Mesenchymal stem cell (in vitro differentiated cells and primary cell): ENCODE measurements around the gene FMNL3.

Experiments used
- DNase-seq: peaks from one replicate; pipeline ENCODE4 v3.0.0-alpha.2; 2013
- H2AFZ ChIP-seq: one replicate; pipeline ENCODE4 v1.6.1; 2013; ENCODE audit warnings: low read depth, mild to moderate bottlenecking, control low read depth, inconsistent platforms, low read length, moderate library complexity
- H2AK5ac ChIP-seq: 2 replicates; pipeline ENCODE4 v1.6.1; 2013; ENCODE audit warnings: low read length, moderate library complexity, mild to moderate bottlenecking, inconsistent platforms; ENCODE audit not compliant: severe bottlenecking
- H2BK120ac ChIP-seq: one replicate; pipeline ENCODE4 v1.6.1; 2013; ENCODE audit warnings: low read depth, mild to moderate bottlenecking, inconsistent platforms, low read length, moderate library complexity
- H2BK12ac ChIP-seq, 2 experiments: one replicate each; pipeline ENCODE4 v1.6.1; 2013; ENCODE audit warnings: inconsistent platforms in 2 of 2, low read length in 2 of 2, mild to moderate bottlenecking in 2 of 2, moderate library complexity in 2 of 2, control low read depth in 1 of 2
- H2BK15ac ChIP-seq: one replicate; pipeline ENCODE4 v1.6.1; 2013; ENCODE audit warnings: mild to moderate bottlenecking, low read depth, inconsistent platforms; ENCODE audit not compliant: poor library complexity, severe bottlenecking
- H2BK5ac ChIP-seq: 2 replicates; pipeline ENCODE4 v1.6.1; 2013; ENCODE audit warnings: low read depth, mild to moderate bottlenecking, low read length, control low read depth, inconsistent platforms; ENCODE audit not compliant: poor library complexity, severe bottlenecking
- H3K14ac ChIP-seq, 2 experiments: one replicate each; pipeline ENCODE4 v1.6.1; 2013; ENCODE audit warnings: inconsistent platforms in 2 of 2, low read length in 2 of 2, control low read depth in 1 of 2, mild to moderate bottlenecking in 1 of 2, moderate library complexity in 1 of 2
- H3K18ac ChIP-seq, 2 experiments: one replicate each; pipeline ENCODE4 v1.6.1; 2013; ENCODE audit warnings: inconsistent platforms in 2 of 2, low read length in 2 of 2, control low read depth in 1 of 2, low read depth in 1 of 2, mild to moderate bottlenecking in 1 of 2
- H3K23ac ChIP-seq, 2 experiments: one replicate each; pipeline ENCODE4 v1.6.1; 2013; ENCODE audit warnings: inconsistent platforms in 2 of 2, low read length in 2 of 2, mild to moderate bottlenecking in 2 of 2, moderate library complexity in 2 of 2, control low read depth in 1 of 2
- H3K27ac ChIP-seq: 2 replicates; pipeline ENCODE4 v1.5.1; 2013; ENCODE audit warnings: mild to moderate bottlenecking, moderate library complexity, low read length, control low read depth, inconsistent platforms; ENCODE audit not compliant: poor library complexity, severe bottlenecking
- H3K27me3 ChIP-seq, 2 experiments: 2 replicates each; pipeline versions ENCODE4 v1.6.1 to v1.7.0; 2013; ENCODE audit warnings: low read length in 2 of 2, mild to moderate bottlenecking in 2 of 2, moderate library complexity in 2 of 2, control low read depth in 1 of 2, inconsistent platforms in 1 of 2; ENCODE audit not compliant: control insufficient read depth in 1 of 2, insufficient read depth in 1 of 2
- H3K36me3 ChIP-seq, 2 experiments: 2 replicates each; pipeline versions ENCODE4 v1.6.1 to v1.7.0; 2013; ENCODE audit warnings: low read length in 2 of 2, control low read depth in 1 of 2, inconsistent platforms in 1 of 2, low read depth in 1 of 2, mild to moderate bottlenecking in 1 of 2; ENCODE audit not compliant: insufficient read depth in 2 of 2, control insufficient read depth in 1 of 2
- H3K4ac ChIP-seq, 2 experiments: one replicate each; pipeline ENCODE4 v1.6.1; 2013; ENCODE audit warnings: inconsistent platforms in 2 of 2, low read length in 2 of 2, mild to moderate bottlenecking in 2 of 2, moderate library complexity in 2 of 2, control low read depth in 1 of 2, low read depth in 1 of 2
- H3K4me1 ChIP-seq: 2 replicates; pipeline ENCODE4 v1.6.1; 2013; ENCODE audit warnings: low read depth, low read length, control low read depth; ENCODE audit not compliant: control insufficient read depth, insufficient read depth
- H3K4me2 ChIP-seq: 2 replicates; pipeline ENCODE4 v1.6.1; 2013; ENCODE audit warnings: low read length, mild to moderate bottlenecking, inconsistent platforms; ENCODE audit not compliant: poor library complexity, severe bottlenecking
- H3K4me3 ChIP-seq, 2 experiments: 2 replicates each; pipeline versions ENCODE4 v1.5.1 to v1.7.0; 2013; ENCODE audit warnings: low read length in 2 of 2, mild to moderate bottlenecking in 2 of 2, control low read depth in 1 of 2, low read depth in 1 of 2; ENCODE audit not compliant: insufficient read depth in 1 of 2
- H3K79me1 ChIP-seq: replicated peaks from 2 replicates; pipeline ENCODE4 v1.6.1; 2013; ENCODE audit warnings: mild to moderate bottlenecking, control low read depth, low read length, inconsistent platforms; ENCODE audit not compliant: poor library complexity, severe bottlenecking
- H3K9ac ChIP-seq: 2 replicates; pipeline ENCODE4 v1.7.0; 2013; ENCODE audit warnings: mild to moderate bottlenecking, low read length, moderate library complexity
- H3K9me3 ChIP-seq: 2 replicates; pipeline ENCODE4 v1.7.0; 2013; ENCODE audit warnings: mild to moderate bottlenecking, low read length; ENCODE audit not compliant: control insufficient read depth
- H4K8ac ChIP-seq: one replicate; pipeline ENCODE4 v1.6.1; 2013; ENCODE audit warnings: inconsistent platforms, mild to moderate bottlenecking, low read length, moderate library complexity
- H4K91ac ChIP-seq: one replicate; pipeline ENCODE4 v1.6.1; 2013; ENCODE audit warnings: mild to moderate bottlenecking, low read length, inconsistent platforms
- WGBS: methylation state at CpG from one replicate; pipeline ENCODE4 v1.1.7; 2013; ENCODE audit warnings: mixed read lengths; 5-methylcytosine and 5-hydroxymethylcytosine counted together

The FMNL3 gene

GRCh38 chr12:49733219-49734017, 26.2 kb upstream of the FMNL3 start:
- H2BK5ac ChIP-seq = no peak overlapping the region
- H2BK15ac ChIP-seq = no peak overlapping the region
- H3K27ac ChIP-seq = no peak overlapping the region
- H3K4me3 ChIP-seq = no peak overlapping the region
- no peak overlapping the region for H3K4ac ChIP-seq
- H2AK5ac ChIP-seq = no peak overlapping the region
- H2BK12ac ChIP-seq = no peak overlapping the region
- no peak overlapping the region for H3K23ac ChIP-seq
- no peaks in the 10 kb centered on the region for H3K9me3 ChIP-seq
- WGBS = 69% methylated on average over 3 of the region's 10 CpGs
- H3K4me2 ChIP-seq = no peak overlapping the region
- no peak for DNase-seq
- peaks cover 0 to 9% of the 10 kb centered on the region in 2 experiments for H3K27me3 ChIP-seq
- no peaks in the 10 kb centered on the region for H3K36me3 ChIP-seq
- no peak overlapping the region for H3K9ac ChIP-seq
- no peak overlapping the region for H2AFZ ChIP-seq
- H4K91ac ChIP-seq = no peak overlapping the region
- H3K79me1 ChIP-seq = no peaks in the 10 kb centered on the region
- no peak overlapping the region for H2BK120ac ChIP-seq
- no peak overlapping the region for H3K14ac ChIP-seq
- H3K4me1 ChIP-seq = no peaks in the 10 kb centered on the region
- H4K8ac ChIP-seq = no peak overlapping the region
- no peak overlapping the region for H3K18ac ChIP-seq

GRCh38 chr12:49730568-49731101, 23.4 kb upstream of the FMNL3 start:
- peaks cover 0 to 9% of the 10 kb centered on the region in 2 experiments for H3K27me3 ChIP-seq
- no peak overlapping the region for H4K91ac ChIP-seq
- H3K9ac ChIP-seq = no peak overlapping the region
- WGBS = 98% methylated on average over 3 of the region's 3 CpGs
- H2BK120ac ChIP-seq = no peak overlapping the region
- no peak overlapping the region for H2BK15ac ChIP-seq
- H3K23ac ChIP-seq = no peak overlapping the region
- no peaks in the 10 kb centered on the region for H3K79me1 ChIP-seq
- no peak overlapping the region for H2BK5ac ChIP-seq
- H3K9me3 ChIP-seq = no peaks in the 10 kb centered on the region
- H2AK5ac ChIP-seq = no peak overlapping the region
- DNase-seq = no peak
- no peaks in the 10 kb centered on the region for H3K36me3 ChIP-seq
- H2AFZ ChIP-seq = no peak overlapping the region
- no peak overlapping the region for H4K8ac ChIP-seq
- no peak overlapping the region for H3K4me2 ChIP-seq
- no peak overlapping the region for H3K4ac ChIP-seq
- H3K4me1 ChIP-seq = no peaks in the 10 kb centered on the region
- H3K14ac ChIP-seq = no peak overlapping the region
- H3K18ac ChIP-seq = no peak overlapping the region
- H2BK12ac ChIP-seq = no peak overlapping the region
- no peak overlapping the region for H3K4me3 ChIP-seq
- no peak overlapping the region for H3K27ac ChIP-seq

- H4K8ac ChIP-seq = no peak overlapping the region
- H2AFZ ChIP-seq = no peak overlapping the region
- no peaks in the 10 kb centered on the region for H3K4me1 ChIP-seq
- H2BK5ac ChIP-seq = no peak overlapping the region
- H2AK5ac ChIP-seq = no peak overlapping the region
- no peak overlapping the region for H3K27ac ChIP-seq
- H2BK120ac ChIP-seq = no peak overlapping the region
- H3K18ac ChIP-seq = no peak overlapping the region
- H3K79me1 ChIP-seq = no peaks in the 10 kb centered on the region
- no peak for DNase-seq
- no peak overlapping the region for H4K91ac ChIP-seq
- no peak overlapping the region for H3K4ac ChIP-seq
- no peaks in the 10 kb centered on the region for H3K9me3 ChIP-seq
- H3K4me2 ChIP-seq = no peak overlapping the region
- H3K36me3 ChIP-seq = no peaks in the 10 kb centered on the region
- H3K27me3 ChIP-seq = peaks cover 4 to 14% of the 10 kb centered on the region in 2 experiments
- no peak overlapping the region for H2BK12ac ChIP-seq
- H3K9ac ChIP-seq = no peak overlapping the region
- H2BK15ac ChIP-seq = no peak overlapping the region
- no peak overlapping the region for H3K14ac ChIP-seq
- H3K23ac ChIP-seq = no peak overlapping the region
- no CpG with 5 or more reads among the region's 1 CpG for WGBS
- no peak overlapping the region for H3K4me3 ChIP-seq
Measured at GRCh38 chr12:49730050-49730449, 22.8 kb upstream of the FMNL3 start.

GRCh38 chr12:49728446-49728845, 21.2 kb upstream of the FMNL3 start:
- H3K9ac ChIP-seq = no peak overlapping the region
- peaks cover 6 to 20% of the 10 kb centered on the region in 2 experiments for H3K27me3 ChIP-seq
- DNase-seq = no peak
- H2BK120ac ChIP-seq = no peak overlapping the region
- H3K14ac ChIP-seq = no peak overlapping the region
- H4K91ac ChIP-seq = no peak overlapping the region
- no peak overlapping the region for H3K23ac ChIP-seq
- H2BK15ac ChIP-seq = no peak overlapping the region
- H3K79me1 ChIP-seq = no peaks in the 10 kb centered on the region
- H3K4ac ChIP-seq = no peak overlapping the region
- no peak overlapping the region for H2BK5ac ChIP-seq
- H3K18ac ChIP-seq = no peak overlapping the region
- no peaks in the 10 kb centered on the region for H3K9me3 ChIP-seq
- no peak overlapping the region for H2BK12ac ChIP-seq
- H2AFZ ChIP-seq = no peak overlapping the region
- no peaks in the 10 kb centered on the region for H3K4me1 ChIP-seq
- WGBS = 83% methylated on average over 2 of the region's 3 CpGs
- H4K8ac ChIP-seq = no peak overlapping the region
- no peaks in the 10 kb centered on the region for H3K36me3 ChIP-seq
- H3K4me2 ChIP-seq = no peak overlapping the region
- no peak overlapping the region for H3K4me3 ChIP-seq
- H2AK5ac ChIP-seq = no peak overlapping the region
- no peak overlapping the region for H3K27ac ChIP-seq
